Measurements from ENCODE around the gene HADH.
"Not testable (repeated sequence)": the region's sequence is repeated elsewhere in the genome, so short reads cannot be mapped to it uniquely, and the experiment has no call there.

HADH gene

GRCh38 chr4:107996949-107997788, 7.5 kb downstream of the HADH start:
- DNase-seq: no peak

GRCh38 chr4:107997794-107998193, 8.1 kb downstream of the HADH start:
- no peak for DNase-seq

DNA sequence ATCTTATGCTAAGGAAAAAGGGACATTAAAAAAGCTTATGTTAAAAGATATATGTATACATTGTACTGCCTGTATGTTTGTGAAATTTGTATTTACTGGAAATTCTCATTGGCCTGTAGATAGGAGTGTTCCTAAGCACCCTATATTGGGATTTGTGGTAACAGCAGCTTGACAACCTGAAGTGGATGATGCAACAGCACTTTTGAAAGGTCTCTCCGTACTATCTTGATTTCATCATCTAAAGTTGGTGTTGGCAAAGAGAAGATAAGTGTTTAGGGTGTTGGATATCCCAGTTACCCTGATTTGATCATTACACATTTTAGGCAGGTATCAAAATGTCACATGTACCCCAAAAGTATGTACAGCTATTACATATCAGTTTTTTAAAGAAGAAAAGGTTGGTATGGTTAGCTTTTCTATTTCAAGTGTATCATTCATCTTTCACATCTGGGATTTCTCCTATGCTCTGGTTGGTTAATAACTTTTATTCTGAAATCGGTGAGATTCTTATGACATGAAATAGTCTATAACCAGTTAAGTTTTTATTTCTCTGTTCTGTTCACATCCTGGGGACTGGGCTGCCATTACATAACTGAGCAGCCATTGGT, 10.3 kb downstream of the HADH start:
- no peak for DNase-seq

DNA sequence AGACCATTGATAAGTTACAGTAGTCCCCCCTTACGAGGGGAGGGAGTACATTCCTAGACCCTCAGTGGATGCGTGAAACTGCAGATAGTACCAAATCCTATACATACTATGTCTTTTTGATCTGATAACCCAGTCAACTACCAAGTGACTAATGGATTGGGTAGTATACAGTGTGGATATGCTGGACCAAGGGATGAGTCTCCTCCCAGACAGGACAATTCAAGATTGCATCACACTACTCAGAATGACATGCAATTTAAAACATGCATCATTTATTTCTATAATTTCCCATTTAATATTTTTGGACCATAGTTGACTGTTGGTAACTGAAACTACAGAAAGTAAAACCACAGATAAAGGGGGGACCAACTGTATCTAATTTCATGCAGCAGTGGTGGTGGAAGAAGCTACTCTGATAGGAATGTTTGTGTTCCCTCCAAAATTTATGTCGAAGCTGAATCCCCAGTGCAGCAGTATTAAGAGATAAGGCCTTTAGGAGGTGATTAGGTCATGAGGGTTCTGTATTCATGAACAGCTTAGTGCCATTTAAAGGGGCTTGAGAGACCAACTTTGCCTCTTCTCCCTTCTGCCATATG, 11.9 kb downstream of the HADH start:
- no peak for DNase-seq

- DNase-seq: no peak
These were observed 14.4 kb downstream of the HADH start for GRCh38 chr4:108003982-108004515.

DNA sequence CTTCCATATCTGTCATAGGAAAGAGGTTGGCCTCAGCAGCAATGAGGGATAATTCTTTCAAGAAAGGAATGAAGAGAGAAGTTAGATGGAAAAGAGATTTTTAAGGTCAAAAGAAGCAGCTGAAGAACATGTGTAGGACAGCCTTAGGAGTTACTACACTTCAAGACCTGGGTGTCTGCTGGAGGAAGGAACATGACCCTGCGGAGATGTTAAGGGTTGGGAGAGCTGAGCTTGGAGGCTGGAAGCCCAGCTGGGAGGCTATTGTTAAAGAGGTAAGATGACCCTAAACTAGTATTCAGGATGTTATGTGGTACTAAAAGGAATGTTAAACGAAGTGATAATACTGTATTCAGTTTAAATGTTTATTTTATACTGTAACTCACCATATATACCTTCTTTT, 15.0 kb downstream of the HADH start:
- DNase-seq: no peak

DNA sequence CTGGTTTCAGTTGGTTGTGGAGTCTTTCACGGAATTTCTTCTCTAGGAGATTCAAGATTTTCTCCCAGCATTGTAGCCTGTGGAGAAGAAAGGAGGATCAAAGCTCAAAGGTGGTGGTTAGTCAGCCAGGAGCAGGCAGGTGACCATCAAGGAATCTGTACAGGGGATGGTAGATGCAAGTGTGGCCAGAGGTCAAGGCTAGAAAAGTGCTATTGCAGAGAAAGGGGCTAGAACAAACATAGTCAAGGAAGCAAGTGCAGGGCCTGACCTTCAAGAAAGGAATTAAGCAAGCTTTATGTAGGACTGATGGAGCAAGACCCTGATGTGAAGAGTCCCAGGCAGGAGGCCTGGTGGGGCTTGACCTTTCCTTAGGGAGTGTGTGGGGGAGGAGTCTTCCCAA, 16.1 kb downstream of the HADH start:
- DNase-seq: no peak

DNA sequence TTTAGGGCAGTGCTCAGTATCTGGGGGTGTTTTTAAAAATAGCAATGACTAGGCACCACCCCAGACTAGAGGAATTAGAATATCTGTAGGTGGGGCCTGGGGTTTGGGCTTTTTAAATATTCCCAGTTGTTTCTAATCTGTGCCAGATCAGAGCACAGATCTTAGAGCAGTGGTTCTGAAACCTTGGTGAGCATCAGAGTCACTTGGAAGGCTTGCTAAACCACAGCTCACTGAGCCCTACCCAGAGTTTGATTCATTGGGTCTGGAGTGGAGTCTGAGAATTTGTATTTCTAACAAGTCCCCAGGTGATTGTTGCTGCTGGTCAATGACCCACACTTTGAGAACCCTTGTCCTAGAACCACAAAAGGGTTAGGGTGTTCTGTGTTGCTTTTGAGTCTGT, 16.7 kb downstream of the HADH start:
- no peak for DNase-seq

DNA sequence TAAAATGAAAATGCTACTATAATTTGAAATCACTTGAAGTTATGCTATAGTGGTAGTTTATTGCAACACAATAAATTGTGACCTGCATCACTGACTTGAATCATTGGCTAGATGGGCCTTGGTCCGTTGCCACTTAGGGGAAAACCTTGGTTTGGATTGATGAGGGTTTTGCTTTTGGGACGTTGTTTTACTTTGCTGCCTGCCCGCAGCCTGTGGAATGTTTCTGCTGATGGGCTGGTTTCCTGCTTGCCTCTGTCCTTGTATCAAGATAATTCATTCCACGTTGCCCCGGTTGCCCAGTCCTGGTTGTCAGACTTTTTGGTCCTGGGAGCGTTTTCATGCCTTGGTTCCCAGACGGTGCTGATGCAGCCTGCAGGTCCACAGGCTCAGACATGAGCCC, 18.3 kb downstream of the HADH start:
- no peak for DNase-seq

DNA sequence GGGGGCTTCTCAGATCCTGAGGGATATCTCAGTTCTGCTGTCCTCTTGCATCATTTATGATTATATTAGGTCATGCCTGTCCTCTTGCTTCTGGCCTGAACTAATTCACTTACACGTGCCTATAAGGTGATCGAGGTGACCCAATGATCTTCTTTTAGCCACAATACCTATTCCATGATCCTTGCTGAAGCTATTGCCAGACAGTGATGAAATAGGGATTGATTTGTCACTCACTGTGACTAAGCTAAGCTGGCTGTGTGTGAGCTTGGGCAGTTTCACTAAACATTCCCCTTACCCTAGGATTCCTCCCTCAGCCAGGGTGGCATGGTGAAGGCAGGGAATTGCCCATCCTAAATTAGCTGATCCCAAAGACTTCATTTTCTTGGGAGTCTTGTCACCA, 19.0 kb downstream of the HADH start:
- DNase-seq: no peak

DNA sequence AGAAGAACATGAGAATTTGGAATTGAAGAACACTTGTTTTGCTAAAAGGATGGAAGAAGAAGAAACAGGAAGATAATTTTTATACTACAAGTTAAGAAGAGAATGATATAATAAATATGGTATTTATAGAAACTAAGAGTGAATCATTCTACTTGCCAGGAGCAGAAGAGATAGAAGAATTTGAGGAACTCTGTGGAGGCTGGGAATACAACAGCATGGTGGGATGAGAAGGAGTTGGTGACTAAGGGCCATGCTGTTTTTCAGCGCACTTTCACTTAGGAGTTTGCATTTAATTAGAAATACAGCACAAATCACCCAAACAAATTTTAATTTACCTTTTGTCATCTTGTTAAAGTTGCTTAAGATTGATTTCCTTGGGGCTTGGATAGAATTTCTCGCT, 20.5 kb downstream of the HADH start:
- no peak for DNase-seq

GRCh38 chr4:108012382-108012781, 22.7 kb downstream of the HADH start:
- not testable (repeated sequence) for DNase-seq

- no peak for DNase-seq
These were observed 23.6 kb downstream of the HADH start for GRCh38 chr4:108013327-108013726.

DNA sequence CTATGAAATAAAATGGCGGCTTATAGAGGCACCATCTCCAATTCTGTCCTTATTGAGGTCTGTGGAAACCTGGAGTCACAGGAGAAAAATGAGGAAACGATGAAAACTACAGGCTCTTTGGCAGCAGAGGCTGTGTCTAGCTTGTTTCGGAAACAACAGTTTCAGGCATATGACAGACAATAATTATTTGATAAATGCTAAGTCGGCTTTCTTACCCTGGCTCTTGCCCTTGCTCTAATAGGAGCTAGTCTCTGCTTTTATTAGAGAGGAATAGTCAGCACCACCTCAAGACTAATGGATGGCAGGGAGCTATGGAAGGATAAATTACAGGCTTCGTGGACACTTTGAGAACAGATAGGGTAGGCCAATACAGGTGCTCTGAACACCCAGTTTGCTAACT, 24.3 kb downstream of the HADH start:
- DNase-seq: no peak

- DNase-seq: peak; percentile 84
These were observed 28.6 kb downstream of the HADH start for GRCh38 chr4:108018040-108018883.

- no peak for DNase-seq
These were observed 29.1 kb downstream of the HADH start for GRCh38 chr4:108018884-108019187.

DNA sequence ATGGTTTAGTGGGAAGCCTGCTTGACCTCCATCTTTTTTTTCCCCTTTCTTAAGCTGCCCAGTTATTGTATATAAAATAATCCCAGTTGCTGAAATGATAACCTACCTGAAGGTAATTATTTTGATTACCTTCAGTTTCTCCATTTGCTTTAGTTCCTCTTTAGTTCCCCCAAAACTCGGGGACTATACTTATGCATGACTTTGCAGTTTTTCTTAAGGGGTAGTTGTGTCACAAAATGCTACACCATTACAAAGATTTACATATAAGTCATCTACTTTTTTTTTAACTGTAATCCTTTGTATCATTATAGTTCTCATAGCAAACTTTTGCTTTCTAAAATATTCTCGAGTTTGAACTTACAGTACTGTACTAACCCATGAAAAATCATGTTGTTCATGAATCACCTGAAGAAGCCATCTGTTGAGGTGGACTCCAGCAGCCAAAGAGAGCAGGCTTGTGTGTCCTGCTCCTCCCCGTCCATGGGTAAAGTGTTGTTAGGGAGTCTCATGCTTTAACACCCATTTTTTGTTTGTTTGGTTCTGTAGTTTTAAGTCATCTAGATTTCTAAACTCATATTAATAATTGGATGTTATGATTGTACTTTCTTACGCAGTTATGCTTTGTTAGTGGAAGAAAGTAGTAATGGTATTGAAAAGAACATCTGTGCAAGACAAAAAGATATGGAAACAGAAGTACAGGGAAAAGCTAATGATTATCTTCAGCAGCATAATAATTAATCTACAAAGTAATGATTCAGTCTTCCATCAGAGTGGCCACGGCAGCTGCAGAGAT, 34.6 kb downstream of the HADH start:
- no peak for DNase-seq

GRCh38 chr4:108024878-108025165, 35.1 kb downstream of the HADH start:
- no peak for DNase-seq

DNA sequence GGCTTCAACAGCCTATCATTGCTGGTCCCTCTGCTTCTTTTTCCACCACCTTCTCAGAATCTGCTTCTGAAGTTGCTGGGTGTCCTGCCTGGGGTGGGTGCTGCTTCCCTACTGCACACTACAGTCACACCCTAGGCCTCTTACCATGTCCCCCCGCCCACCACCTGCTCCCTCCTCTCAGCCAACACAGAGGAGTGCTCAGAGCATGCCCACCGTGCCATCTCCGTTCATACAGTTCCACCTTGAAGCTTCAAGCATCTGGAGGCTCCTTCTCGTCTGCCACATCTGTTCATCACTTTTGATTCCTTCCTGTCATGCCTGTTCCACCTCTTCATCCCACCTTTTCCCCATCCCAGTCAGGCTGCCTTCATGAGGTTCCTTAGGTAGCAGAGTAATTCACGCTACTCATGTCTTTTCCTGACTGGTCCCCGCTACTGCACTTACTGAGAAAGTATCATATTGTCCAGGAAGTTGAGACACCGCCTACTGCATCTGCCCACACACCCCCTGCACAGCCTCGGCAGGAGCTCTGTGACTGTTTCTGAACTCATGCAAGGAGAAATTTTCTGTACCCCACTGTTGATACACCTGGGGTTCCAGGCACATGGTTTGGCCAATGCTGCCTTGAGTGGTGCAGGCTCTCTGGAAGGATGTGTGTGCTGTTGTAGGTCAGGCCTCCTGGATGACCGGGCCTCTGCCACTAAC, 39.5 kb downstream of the HADH start:
- DNase-seq: no peak

DNA sequence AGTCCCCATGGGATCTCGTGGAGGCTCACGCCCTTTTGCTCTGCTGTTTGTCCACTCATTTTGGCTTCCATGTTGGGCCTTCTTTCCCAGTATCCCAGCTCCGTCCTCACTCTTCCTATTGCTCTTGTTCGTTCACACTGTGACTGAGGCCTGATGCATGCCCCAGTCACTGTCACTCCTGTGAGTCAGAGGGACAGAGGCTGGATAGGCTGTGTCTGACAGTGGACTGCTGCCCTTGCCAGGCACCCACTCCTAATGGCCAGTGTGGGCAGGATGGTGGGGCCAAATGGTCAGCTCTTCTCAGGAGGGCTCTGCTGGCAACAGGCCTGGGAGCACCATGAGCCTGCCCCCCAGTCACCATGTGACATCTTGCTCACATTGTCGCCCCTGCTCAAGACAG, 40.0 kb downstream of the HADH start:
- DNase-seq: no peak

- DNase-seq: peak; percentile 68
These were observed 40.6 kb downstream of the HADH start for GRCh38 chr4:108030332-108030731.
